ENCODE measurements around the gene OR4C3.
"Not testable (repeated sequence)": the region's sequence is repeated elsewhere in the genome, so short reads cannot be mapped to it uniquely, and the experiment has no call there.

- TF ChIP-seq CTCF (conservative IDR thresholded peaks at IDR 0.05; ENCODE audit: low read depth in 2 of 2); EZH2 (IDR thresholded peaks at IDR 0.05; ENCODE audit: low read depth, unreplicated experiment); POLR2AphosphoS5 (IDR thresholded peaks at IDR 0.05; ENCODE audit: low read depth); ZNF114 (CRISPR knock-in tag; IDR thresholded peaks at IDR 0.05); CREB1 (CRISPR knock-in tag; IDR thresholded peaks at IDR 0.05; ENCODE audit: low read depth); EZH2phosphoT487 (IDR thresholded peaks at IDR 0.05; ENCODE audit: unreplicated experiment); ETS1 (IDR thresholded peaks at IDR 0.05); JUNB (IDR thresholded peaks at IDR 0.05; ENCODE audit: unreplicated experiment); NANOG (IDR thresholded peaks at IDR 0.05; ENCODE audit: borderline replicate concordance): not testable (repeated sequence)
- TF ChIP-seq, protein P1, sequence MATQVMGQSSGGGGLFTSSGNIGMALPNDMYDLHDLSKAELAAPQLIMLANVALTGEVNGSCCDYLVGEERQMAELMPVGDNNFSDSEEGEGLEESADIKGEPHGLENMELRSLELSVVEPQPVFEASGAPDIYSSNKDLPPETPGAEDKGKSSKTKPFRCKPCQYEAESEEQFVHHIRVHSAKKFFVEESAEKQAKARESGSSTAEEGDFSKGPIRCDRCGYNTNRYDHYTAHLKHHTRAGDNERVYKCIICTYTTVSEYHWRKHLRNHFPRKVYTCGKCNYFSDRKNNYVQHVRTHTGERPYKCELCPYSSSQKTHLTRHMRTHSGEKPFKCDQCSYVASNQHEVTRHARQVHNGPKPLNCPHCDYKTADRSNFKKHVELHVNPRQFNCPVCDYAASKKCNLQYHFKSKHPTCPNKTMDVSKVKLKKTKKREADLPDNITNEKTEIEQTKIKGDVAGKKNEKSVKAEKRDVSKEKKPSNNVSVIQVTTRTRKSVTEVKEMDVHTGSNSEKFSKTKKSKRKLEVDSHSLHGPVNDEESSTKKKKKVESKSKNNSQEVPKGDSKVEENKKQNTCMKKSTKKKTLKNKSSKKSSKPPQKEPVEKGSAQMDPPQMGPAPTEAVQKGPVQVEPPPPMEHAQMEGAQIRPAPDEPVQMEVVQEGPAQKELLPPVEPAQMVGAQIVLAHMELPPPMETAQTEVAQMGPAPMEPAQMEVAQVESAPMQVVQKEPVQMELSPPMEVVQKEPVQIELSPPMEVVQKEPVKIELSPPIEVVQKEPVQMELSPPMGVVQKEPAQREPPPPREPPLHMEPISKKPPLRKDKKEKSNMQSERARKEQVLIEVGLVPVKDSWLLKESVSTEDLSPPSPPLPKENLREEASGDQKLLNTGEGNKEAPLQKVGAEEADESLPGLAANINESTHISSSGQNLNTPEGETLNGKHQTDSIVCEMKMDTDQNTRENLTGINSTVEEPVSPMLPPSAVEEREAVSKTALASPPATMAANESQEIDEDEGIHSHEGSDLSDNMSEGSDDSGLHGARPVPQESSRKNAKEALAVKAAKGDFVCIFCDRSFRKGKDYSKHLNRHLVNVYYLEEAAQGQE (IDR thresholded peaks at IDR 0.05; ENCODE audit: unreplicated experiment), result not testable (repeated sequence)
Observed at GRCh38 chr11:48313590-48313989, 11.1 kb upstream of the OR4C3 start.
